ENCODE results near the gene CADM2. TPM values are rescaled to one million over a fixed set of nuclear protein-coding genes. Genes with fewer than 3 reads are reported as not detected.

CADM2 gene
- total and polyA plus RNA-seq, 2 experiments from 2014 or later = 13.3 to 47.5 TPM

DNA sequence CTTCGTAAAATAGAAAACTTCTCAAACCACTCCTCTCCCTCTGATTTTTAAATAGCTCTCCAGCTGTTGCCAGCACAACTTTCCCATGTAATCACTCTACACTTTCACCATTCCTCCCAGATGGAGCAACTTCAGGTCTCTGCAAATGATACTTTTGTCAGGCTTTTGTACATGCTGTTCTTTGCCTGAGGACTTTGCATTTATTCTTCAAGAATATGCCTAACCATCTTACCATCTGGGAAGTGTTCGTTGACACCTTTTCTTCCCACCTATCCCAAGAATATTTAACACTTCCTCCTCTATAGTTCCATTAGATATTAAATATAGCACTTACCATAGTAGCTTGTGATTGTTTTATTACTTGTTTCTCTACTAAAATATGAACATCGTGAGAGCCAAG, 703.7 kb downstream of the CADM2 start:
- H3K27me3 Mint-ChIP-seq (ENCODE audit: insufficient read depth, low read depth, poor library complexity) = no peaks in the 10 kb centered on the region
- Histone ChIP-seq H3K4me2 (no peak overlapping the region), H4K20me1 (replicated peaks; ENCODE audit: insufficient read depth) (no peaks in the 10 kb centered on the region), H3K79me2 (replicated peaks; ENCODE audit: insufficient read depth) (no peaks in the 10 kb centered on the region), H3K27ac (ENCODE audit: low read depth) (no peak overlapping the region), H3K4me3 (no peak overlapping the region), H2AFZ (no peak overlapping the region), H3K9me2 (ENCODE audit: insufficient read depth) (no peaks in the 10 kb centered on the region), H3F3A (replicated peaks; ENCODE audit: low read depth) (no peaks in the 10 kb centered on the region), H3K27me3 (ENCODE audit: insufficient read depth) (no peaks in the 10 kb centered on the region), H3K36me3 (ENCODE audit: insufficient read depth) (no peaks in the 10 kb centered on the region), H3K4me1 (ENCODE audit: insufficient read depth) (0 out of 2 replicates have a peak, but pooled peaks cover 2% of the 10 kb centered on the region)
- ATAC-seq = no peak
- H3K4me3 Mint-ChIP-seq = no peak overlapping the region
- no peaks in the 10 kb centered on the region for H3K36me3 Mint-ChIP-seq (ENCODE audit: low read depth)
- TF ChIP-seq, protein P1, sequence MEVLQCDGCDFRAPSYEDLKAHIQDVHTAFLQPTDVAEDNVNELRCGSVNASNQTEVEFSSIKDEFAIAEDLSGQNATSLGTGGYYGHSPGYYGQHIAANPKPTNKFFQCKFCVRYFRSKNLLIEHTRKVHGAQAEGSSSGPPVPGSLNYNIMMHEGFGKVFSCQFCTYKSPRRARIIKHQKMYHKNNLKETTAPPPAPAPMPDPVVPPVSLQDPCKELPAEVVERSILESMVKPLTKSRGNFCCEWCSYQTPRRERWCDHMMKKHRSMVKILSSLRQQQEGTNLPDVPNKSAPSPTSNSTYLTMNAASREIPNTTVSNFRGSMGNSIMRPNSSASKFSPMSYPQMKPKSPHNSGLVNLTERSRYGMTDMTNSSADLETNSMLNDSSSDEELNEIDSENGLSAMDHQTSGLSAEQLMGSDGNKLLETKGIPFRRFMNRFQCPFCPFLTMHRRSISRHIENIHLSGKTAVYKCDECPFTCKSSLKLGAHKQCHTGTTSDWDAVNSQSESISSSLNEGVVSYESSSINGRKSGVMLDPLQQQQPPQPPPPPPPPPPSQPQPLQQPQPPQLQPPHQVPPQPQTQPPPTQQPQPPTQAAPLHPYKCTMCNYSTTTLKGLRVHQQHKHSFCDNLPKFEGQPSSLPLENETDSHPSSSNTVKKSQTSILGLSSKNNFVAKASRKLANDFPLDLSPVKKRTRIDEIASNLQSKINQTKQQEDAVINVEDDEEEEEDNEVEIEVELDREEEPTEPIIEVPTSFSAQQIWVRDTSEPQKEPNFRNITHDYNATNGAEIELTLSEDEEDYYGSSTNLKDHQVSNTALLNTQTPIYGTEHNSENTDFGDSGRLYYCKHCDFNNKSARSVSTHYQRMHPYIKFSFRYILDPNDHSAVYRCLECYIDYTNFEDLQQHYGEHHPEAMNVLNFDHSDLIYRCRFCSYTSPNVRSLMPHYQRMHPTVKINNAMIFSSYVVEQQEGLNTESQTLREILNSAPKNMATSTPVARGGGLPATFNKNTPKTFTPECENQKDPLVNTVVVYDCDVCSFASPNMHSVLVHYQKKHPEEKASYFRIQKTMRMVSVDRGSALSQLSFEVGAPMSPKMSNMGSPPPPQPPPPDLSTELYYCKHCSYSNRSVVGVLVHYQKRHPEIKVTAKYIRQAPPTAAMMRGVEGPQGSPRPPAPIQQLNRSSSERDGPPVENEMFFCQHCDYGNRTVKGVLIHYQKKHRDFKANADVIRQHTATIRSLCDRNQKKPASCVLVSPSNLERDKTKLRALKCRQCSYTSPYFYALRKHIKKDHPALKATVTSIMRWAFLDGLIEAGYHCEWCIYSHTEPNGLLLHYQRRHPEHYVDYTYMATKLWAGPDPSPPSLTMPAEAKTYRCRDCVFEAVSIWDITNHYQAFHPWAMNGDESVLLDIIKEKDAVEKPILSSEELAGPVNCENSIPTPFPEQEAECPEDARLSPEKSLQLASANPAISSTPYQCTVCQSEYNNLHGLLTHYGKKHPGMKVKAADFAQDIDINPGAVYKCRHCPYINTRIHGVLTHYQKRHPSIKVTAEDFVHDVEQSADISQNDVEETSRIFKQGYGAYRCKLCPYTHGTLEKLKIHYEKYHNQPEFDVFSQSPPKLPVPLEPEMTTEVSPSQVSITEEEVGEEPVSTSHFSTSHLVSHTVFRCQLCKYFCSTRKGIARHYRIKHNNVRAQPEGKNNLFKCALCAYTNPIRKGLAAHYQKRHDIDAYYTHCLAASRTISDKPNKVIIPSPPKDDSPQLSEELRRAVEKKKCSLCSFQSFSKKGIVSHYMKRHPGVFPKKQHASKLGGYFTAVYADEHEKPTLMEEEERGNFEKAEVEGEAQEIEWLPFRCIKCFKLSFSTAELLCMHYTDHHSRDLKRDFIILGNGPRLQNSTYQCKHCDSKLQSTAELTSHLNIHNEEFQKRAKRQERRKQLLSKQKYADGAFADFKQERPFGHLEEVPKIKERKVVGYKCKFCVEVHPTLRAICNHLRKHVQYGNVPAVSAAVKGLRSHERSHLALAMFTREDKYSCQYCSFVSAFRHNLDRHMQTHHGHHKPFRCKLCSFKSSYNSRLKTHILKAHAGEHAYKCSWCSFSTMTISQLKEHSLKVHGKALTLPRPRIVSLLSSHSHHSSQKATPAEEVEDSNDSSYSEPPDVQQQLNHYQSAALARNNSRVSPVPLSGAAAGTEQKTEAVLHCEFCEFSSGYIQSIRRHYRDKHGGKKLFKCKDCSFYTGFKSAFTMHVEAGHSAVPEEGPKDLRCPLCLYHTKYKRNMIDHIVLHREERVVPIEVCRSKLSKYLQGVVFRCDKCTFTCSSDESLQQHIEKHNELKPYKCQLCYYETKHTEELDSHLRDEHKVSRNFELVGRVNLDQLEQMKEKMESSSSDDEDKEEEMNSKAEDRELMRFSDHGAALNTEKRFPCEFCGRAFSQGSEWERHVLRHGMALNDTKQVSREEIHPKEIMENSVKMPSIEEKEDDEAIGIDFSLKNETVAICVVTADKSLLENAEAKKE (CRISPR knock-in tag; IDR thresholded peaks at IDR 0.05) = no peak
- TF ChIP-seq, protein P2, sequence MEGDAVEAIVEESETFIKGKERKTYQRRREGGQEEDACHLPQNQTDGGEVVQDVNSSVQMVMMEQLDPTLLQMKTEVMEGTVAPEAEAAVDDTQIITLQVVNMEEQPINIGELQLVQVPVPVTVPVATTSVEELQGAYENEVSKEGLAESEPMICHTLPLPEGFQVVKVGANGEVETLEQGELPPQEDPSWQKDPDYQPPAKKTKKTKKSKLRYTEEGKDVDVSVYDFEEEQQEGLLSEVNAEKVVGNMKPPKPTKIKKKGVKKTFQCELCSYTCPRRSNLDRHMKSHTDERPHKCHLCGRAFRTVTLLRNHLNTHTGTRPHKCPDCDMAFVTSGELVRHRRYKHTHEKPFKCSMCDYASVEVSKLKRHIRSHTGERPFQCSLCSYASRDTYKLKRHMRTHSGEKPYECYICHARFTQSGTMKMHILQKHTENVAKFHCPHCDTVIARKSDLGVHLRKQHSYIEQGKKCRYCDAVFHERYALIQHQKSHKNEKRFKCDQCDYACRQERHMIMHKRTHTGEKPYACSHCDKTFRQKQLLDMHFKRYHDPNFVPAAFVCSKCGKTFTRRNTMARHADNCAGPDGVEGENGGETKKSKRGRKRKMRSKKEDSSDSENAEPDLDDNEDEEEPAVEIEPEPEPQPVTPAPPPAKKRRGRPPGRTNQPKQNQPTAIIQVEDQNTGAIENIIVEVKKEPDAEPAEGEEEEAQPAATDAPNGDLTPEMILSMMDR (conservative IDR thresholded peaks at IDR 0.05; ENCODE audit: low read depth in 2 of 2) = no peak
- TF ChIP-seq EZH2phosphoT487 (IDR thresholded peaks at IDR 0.05; ENCODE audit: unreplicated experiment) (no peak), POLR2AphosphoS5 (IDR thresholded peaks at IDR 0.05; ENCODE audit: low read depth) (no peak), JUNB (IDR thresholded peaks at IDR 0.05; ENCODE audit: unreplicated experiment) (no peak), EZH2 (IDR thresholded peaks at IDR 0.05; ENCODE audit: low read depth, unreplicated experiment) (no peak), CREB1 (CRISPR knock-in tag; IDR thresholded peaks at IDR 0.05; ENCODE audit: low read depth) (no peak), ZNF114 (CRISPR knock-in tag; IDR thresholded peaks at IDR 0.05) (no peak), ZNF331 (CRISPR knock-in tag; IDR thresholded peaks at IDR 0.05; ENCODE audit: low read depth) (no peak), STAT1 (IDR thresholded peaks at IDR 0.05; ENCODE audit: unreplicated experiment) (no peak), NANOG (IDR thresholded peaks at IDR 0.05; ENCODE audit: borderline replicate concordance) (no peak)
- TF ChIP-seq, protein P3, sequence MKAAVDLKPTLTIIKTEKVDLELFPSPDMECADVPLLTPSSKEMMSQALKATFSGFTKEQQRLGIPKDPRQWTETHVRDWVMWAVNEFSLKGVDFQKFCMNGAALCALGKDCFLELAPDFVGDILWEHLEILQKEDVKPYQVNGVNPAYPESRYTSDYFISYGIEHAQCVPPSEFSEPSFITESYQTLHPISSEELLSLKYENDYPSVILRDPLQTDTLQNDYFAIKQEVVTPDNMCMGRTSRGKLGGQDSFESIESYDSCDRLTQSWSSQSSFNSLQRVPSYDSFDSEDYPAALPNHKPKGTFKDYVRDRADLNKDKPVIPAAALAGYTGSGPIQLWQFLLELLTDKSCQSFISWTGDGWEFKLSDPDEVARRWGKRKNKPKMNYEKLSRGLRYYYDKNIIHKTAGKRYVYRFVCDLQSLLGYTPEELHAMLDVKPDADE (IDR thresholded peaks at IDR 0.05) = no peak
- TF ChIP-seq, protein P4, sequence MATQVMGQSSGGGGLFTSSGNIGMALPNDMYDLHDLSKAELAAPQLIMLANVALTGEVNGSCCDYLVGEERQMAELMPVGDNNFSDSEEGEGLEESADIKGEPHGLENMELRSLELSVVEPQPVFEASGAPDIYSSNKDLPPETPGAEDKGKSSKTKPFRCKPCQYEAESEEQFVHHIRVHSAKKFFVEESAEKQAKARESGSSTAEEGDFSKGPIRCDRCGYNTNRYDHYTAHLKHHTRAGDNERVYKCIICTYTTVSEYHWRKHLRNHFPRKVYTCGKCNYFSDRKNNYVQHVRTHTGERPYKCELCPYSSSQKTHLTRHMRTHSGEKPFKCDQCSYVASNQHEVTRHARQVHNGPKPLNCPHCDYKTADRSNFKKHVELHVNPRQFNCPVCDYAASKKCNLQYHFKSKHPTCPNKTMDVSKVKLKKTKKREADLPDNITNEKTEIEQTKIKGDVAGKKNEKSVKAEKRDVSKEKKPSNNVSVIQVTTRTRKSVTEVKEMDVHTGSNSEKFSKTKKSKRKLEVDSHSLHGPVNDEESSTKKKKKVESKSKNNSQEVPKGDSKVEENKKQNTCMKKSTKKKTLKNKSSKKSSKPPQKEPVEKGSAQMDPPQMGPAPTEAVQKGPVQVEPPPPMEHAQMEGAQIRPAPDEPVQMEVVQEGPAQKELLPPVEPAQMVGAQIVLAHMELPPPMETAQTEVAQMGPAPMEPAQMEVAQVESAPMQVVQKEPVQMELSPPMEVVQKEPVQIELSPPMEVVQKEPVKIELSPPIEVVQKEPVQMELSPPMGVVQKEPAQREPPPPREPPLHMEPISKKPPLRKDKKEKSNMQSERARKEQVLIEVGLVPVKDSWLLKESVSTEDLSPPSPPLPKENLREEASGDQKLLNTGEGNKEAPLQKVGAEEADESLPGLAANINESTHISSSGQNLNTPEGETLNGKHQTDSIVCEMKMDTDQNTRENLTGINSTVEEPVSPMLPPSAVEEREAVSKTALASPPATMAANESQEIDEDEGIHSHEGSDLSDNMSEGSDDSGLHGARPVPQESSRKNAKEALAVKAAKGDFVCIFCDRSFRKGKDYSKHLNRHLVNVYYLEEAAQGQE (IDR thresholded peaks at IDR 0.05; ENCODE audit: unreplicated experiment) = no peak
- no peak for DNase-seq (ENCODE audit: low spot score)
- peaks cover 13% of the 10 kb centered on the region; the same call in 2 of the 3 replicates for H3K4me1 Mint-ChIP-seq
- no peaks in the 10 kb centered on the region for H3K9me3 Mint-ChIP-seq
- H3K27ac Mint-ChIP-seq = no peak overlapping the region
